Trophoblast cell (in vitro differentiated cells and primary cell): ENCODE measurements around the gene TIMM13.

Experiments
- DNase-seq, 2 donors: peaks; one replicate each; pipeline ENCODE4 v3.0.0-alpha.2; 2016
- H2AFZ ChIP-seq: 2 replicates; pipeline ENCODE4 v1.6.1; 2013; ENCODE audit warnings: low read length, moderate library complexity, mild to moderate bottlenecking; ENCODE audit not compliant: insufficient read depth, poor library complexity
- H2AK5ac ChIP-seq: 2 replicates; pipeline ENCODE4 v1.6.1; 2013; ENCODE audit warnings: mild to moderate bottlenecking, low read length
- H2BK120ac ChIP-seq: 2 replicates; pipeline ENCODE4 v1.6.1; 2013; ENCODE audit warnings: low read length, mild to moderate bottlenecking, moderate library complexity; ENCODE audit not compliant: insufficient read depth, poor library complexity
- H2BK12ac ChIP-seq: 2 replicates; pipeline ENCODE4 v1.6.1; 2013; ENCODE audit warnings: mild to moderate bottlenecking, low read length, moderate library complexity
- H2BK5ac ChIP-seq: 2 replicates; pipeline ENCODE4 v1.6.1; 2013; ENCODE audit warnings: low read length, low read depth, moderate library complexity, mild to moderate bottlenecking; ENCODE audit not compliant: poor library complexity
- H3K14ac ChIP-seq: 2 replicates; pipeline ENCODE4 v1.6.1; 2013; ENCODE audit warnings: mild to moderate bottlenecking, low read length
- H3K18ac ChIP-seq: 2 replicates; pipeline ENCODE4 v1.6.1; 2013; ENCODE audit warnings: mild to moderate bottlenecking, low read length
- H3K23ac ChIP-seq: 2 replicates; pipeline ENCODE4 v1.6.1; 2013; ENCODE audit warnings: low read length
- H3K27ac ChIP-seq: 2 replicates; pipeline ENCODE4 v1.5.1; 2013; ENCODE audit warnings: low read depth, mild to moderate bottlenecking, inconsistent platforms, low read length, moderate library complexity
- H3K27me3 ChIP-seq: 2 replicates; pipeline ENCODE4 v1.6.1; 2013; ENCODE audit warnings: inconsistent platforms, mild to moderate bottlenecking, low read length, moderate library complexity; ENCODE audit not compliant: insufficient read depth
- H3K36me3 ChIP-seq, 2 experiments: 1 replicate in 1 of 2; 2 replicates in 1 of 2; pipeline ENCODE4 v1.6.1; 2013; ENCODE audit warnings: low read length in 2 of 2, mild to moderate bottlenecking in 2 of 2, moderate library complexity in 1 of 2; ENCODE audit not compliant: insufficient read depth in 2 of 2, control insufficient read depth in 1 of 2
- H3K4ac ChIP-seq: 2 replicates; pipeline ENCODE4 v1.6.1; 2013; ENCODE audit warnings: low read depth, mild to moderate bottlenecking, low read length, moderate library complexity
- H3K4me1 ChIP-seq, 2 experiments: 1 replicate in 1 of 2; 2 replicates in 1 of 2; pipeline ENCODE4 v1.6.1; 2013; ENCODE audit warnings: low read length in 2 of 2, mild to moderate bottlenecking in 2 of 2, moderate library complexity in 1 of 2; ENCODE audit not compliant: insufficient read depth in 2 of 2, control insufficient read depth in 1 of 2
- H3K4me2 ChIP-seq: 2 replicates; pipeline ENCODE4 v1.6.1; 2013; ENCODE audit warnings: inconsistent platforms, mild to moderate bottlenecking, low read length, moderate library complexity
- H3K4me3 ChIP-seq: 2 replicates; pipeline ENCODE4 v1.5.1; 2013; ENCODE audit warnings: mild to moderate bottlenecking, low read depth, low read length, inconsistent platforms
- H3K79me1 ChIP-seq: one replicate; pipeline ENCODE4 v1.6.1; 2013; ENCODE audit warnings: low read length
- H3K79me2 ChIP-seq: 2 replicates; pipeline ENCODE4 v1.6.1; 2013; ENCODE audit warnings: low read length, mild to moderate bottlenecking; ENCODE audit not compliant: control insufficient read depth, insufficient read depth, poor library complexity
- H3K9ac ChIP-seq: 2 replicates; pipeline ENCODE4 v1.6.1; 2013; ENCODE audit warnings: mild to moderate bottlenecking, low read length
- H3K9me3 ChIP-seq: 2 replicates; pipeline ENCODE4 v1.6.1; 2013; ENCODE audit warnings: low read depth, mild to moderate bottlenecking, control low read depth, inconsistent platforms, low read length; ENCODE audit not compliant: insufficient read depth
- H4K12ac ChIP-seq: 2 replicates; pipeline ENCODE4 v1.6.1; 2013; ENCODE audit warnings: low read depth, mild to moderate bottlenecking, low read length, moderate library complexity
- H4K8ac ChIP-seq: 2 replicates; pipeline ENCODE4 v1.6.1; 2013; ENCODE audit warnings: low read depth, mild to moderate bottlenecking, low read length, moderate library complexity
- H4K91ac ChIP-seq: one replicate; pipeline ENCODE4 v1.6.1; 2013; ENCODE audit warnings: low read depth, mild to moderate bottlenecking, low read length, moderate library complexity
- WGBS: extraction: QIAGEN DNeasy Blood & Tissue Kit; methylation state at CpG from one replicate; pipeline ENCODE4 v1.1.7; 2013; ENCODE audit warnings: missing lambda C conversion rate; ENCODE audit not compliant: insufficient read length, insufficient coverage; ENCODE audit errors: extremely low coverage; 5-methylcytosine and 5-hydroxymethylcytosine counted together

The TIMM13 gene

GRCh38 chr19:2449019-2449418 is 21.6 kb upstream of the TIMM13 start:
- peak; percentile 95 to 97 for DNase-seq
- Histone ChIP-seq H3K36me3 (peaks cover 50 to 56% of the 10 kb centered on the region in 2 experiments), H3K27ac (no peak overlapping the region), H2BK12ac (no peak overlapping the region), H3K9ac (no peak overlapping the region), H2AFZ (no peak overlapping the region), H3K23ac (no peak overlapping the region), H3K9me3 (no peaks in the 10 kb centered on the region), H4K8ac (no peak overlapping the region), H3K4ac (peak overlapping the region; percentile 6), H4K12ac (no peak overlapping the region), H3K27me3 (no peaks in the 10 kb centered on the region), H2BK5ac (no peak overlapping the region), H3K79me2 (peaks cover 32% of the 10 kb centered on the region), H4K91ac (no peak overlapping the region), H2BK120ac (no peak overlapping the region), H3K4me3 (no peak overlapping the region), H3K79me1 (no peaks in the 10 kb centered on the region), H3K4me2 (no peak overlapping the region), H3K4me1 (peaks cover 3 to 7% of the 10 kb centered on the region in 2 experiments), H3K14ac (no peak overlapping the region), H2AK5ac (no peak overlapping the region), H3K18ac (no peak overlapping the region)
- no CpG with 5 or more reads among the region's 11 CpGs for WGBS

- Histone ChIP-seq H3K9me3 (no peaks in the 10 kb centered on the region), H2BK12ac (no peak overlapping the region), H2AFZ (no peak overlapping the region), H4K12ac (no peak overlapping the region), H4K8ac (no peak overlapping the region), H3K4me3 (no peak overlapping the region), H3K4me1 (no peaks in the 10 kb centered on the region), H3K79me1 (no peaks in the 10 kb centered on the region), H2BK5ac (no peak overlapping the region), H3K23ac (no peak overlapping the region), H2AK5ac (no peak overlapping the region), H3K18ac (no peak overlapping the region), H3K36me3 (peaks cover 54 to 70% of the 10 kb centered on the region in 2 experiments), H3K14ac (no peak overlapping the region), H3K4ac (peak overlapping the region; percentile 61), H3K79me2 (peaks cover 15% of the 10 kb centered on the region), H3K4me2 (no peak overlapping the region), H3K27ac (no peak overlapping the region), H2BK120ac (no peak overlapping the region), H3K27me3 (no peaks in the 10 kb centered on the region), H3K9ac (no peak overlapping the region), H4K91ac (no peak overlapping the region)
- DNase-seq: no peak
- no CpG with 5 or more reads among the region's 19 CpGs for WGBS
Measured at GRCh38 chr19:2446381-2446780, 19.0 kb upstream of the TIMM13 start.

GRCh38 chr19:2444251-2445002 is 17.0 kb upstream of the TIMM13 start:
- Histone ChIP-seq H4K91ac (no peak overlapping the region), H2AFZ (no peak overlapping the region), H2AK5ac (no peak overlapping the region), H3K18ac (peak overlapping the region; percentile 1), H2BK12ac (no peak overlapping the region), H3K79me2 (peaks cover 12% of the 10 kb centered on the region), H3K4me2 (no peak overlapping the region), H3K9me3 (no peaks in the 10 kb centered on the region), H4K12ac (no peak overlapping the region), H3K4ac (peak overlapping the region; percentile 16), H3K4me3 (no peak overlapping the region), H2BK120ac (no peak overlapping the region), H3K27ac (no peak overlapping the region), H4K8ac (no peak overlapping the region), H3K9ac (no peak overlapping the region), H3K23ac (no peak overlapping the region), H3K4me1 (no peaks in the 10 kb centered on the region), H3K79me1 (no peaks in the 10 kb centered on the region), H3K14ac (no peak overlapping the region), H2BK5ac (no peak overlapping the region), H3K36me3 (peaks cover 59 to 65% of the 10 kb centered on the region in 2 experiments), H3K27me3 (no peaks in the 10 kb centered on the region)
- no CpG with 5 or more reads among the region's 34 CpGs for WGBS
- DNase-seq: no peak

DNA sequence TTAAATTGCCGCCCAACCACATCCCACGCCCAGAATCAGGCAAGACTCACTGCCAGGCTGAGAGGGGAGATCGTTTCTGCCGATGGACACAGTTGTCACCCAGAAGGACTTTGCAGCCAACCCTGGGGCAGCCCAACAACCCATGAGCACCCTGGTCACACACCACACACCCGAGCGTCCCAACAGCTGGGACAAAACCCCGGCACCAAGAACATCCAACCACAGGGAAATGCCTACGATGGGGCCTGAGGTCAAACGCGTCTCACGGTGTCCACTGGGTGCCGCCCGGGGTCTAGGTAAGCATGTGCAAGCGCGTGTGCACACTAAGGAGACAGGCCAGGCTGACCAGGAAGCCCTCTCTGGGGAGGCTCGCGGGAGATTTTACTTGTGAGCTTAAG is 16.4 kb upstream of the TIMM13 start:
- H4K8ac ChIP-seq: no peak overlapping the region
- no peak overlapping the region for H3K14ac ChIP-seq
- peaks cover 59 to 65% of the 10 kb centered on the region in 2 experiments for H3K36me3 ChIP-seq

More for the DNA sequence above, 16.4 kb upstream of the TIMM13 start:
- H4K91ac ChIP-seq: no peak overlapping the region
- no peak overlapping the region for H3K9ac ChIP-seq
- no peak overlapping the region for H2BK12ac ChIP-seq
- H3K27me3 ChIP-seq: no peaks in the 10 kb centered on the region
- no peak overlapping the region for H3K18ac ChIP-seq
- H3K79me1 ChIP-seq: no peaks in the 10 kb centered on the region
- H3K9me3 ChIP-seq: no peaks in the 10 kb centered on the region
- H3K79me2 ChIP-seq: peaks cover 12% of the 10 kb centered on the region
- no peak overlapping the region for H2BK5ac ChIP-seq
- H4K12ac ChIP-seq: no peak overlapping the region
- no peak overlapping the region for H2AFZ ChIP-seq
- H2AK5ac ChIP-seq: no peak overlapping the region
- no peak overlapping the region for H2BK120ac ChIP-seq
- H3K23ac ChIP-seq: no peak overlapping the region
- WGBS: no CpG with 5 or more reads among the region's 17 CpGs
- H3K4me1 ChIP-seq: no peaks in the 10 kb centered on the region
- no peak for DNase-seq
- H3K4me2 ChIP-seq: no peak overlapping the region
- no peak overlapping the region for H3K4me3 ChIP-seq
- H3K27ac ChIP-seq: no peak overlapping the region
- peak overlapping the region; percentile 3 for H3K4ac ChIP-seq
